Measurements from ENCODE around the gene DNM3.

DNM3 gene

GRCh38 chr1:171919891-171920887 lies 78.9 kb downstream of the DNM3 start:
- no peak for DNase-seq (ENCODE audit: low read depth in 2 of 2)

GRCh38 chr1:171922999-171923398 lies 81.7 kb downstream of the DNM3 start:
- no peak for DNase-seq (ENCODE audit: low read depth in 2 of 2)

GRCh38 chr1:171929121-171929520 lies 87.8 kb downstream of the DNM3 start:
- DNase-seq (ENCODE audit: low read depth in 2 of 2), result no peak

- DNase-seq (ENCODE audit: low read depth in 2 of 2), result no peak
These were observed 90.5 kb downstream of the DNM3 start for GRCh38 chr1:171931752-171932151.

- no peak for DNase-seq (ENCODE audit: low read depth in 2 of 2)
These were observed 93.4 kb downstream of the DNM3 start for GRCh38 chr1:171934664-171935063.

- no peak for DNase-seq (ENCODE audit: low read depth in 2 of 2)
These were observed 93.8 kb downstream of the DNM3 start for GRCh38 chr1:171935086-171935485.

- DNase-seq (ENCODE audit: low read depth in 2 of 2), result no peak
These were observed 94.4 kb downstream of the DNM3 start for GRCh38 chr1:171935664-171936063.

GRCh38 chr1:171937938-171938337 lies 96.6 kb downstream of the DNM3 start:
- DNase-seq (ENCODE audit: low read depth in 2 of 2), result no peak

GRCh38 chr1:171939740-171940139 lies 98.4 kb downstream of the DNM3 start:
- no peak for DNase-seq (ENCODE audit: low read depth in 2 of 2)

GRCh38 chr1:171940368-171940767 lies 99.1 kb downstream of the DNM3 start:
- no peak for DNase-seq (ENCODE audit: low read depth in 2 of 2)

- DNase-seq (ENCODE audit: low read depth in 2 of 2), result no peak
These were observed 100.6 kb downstream of the DNM3 start for GRCh38 chr1:171941920-171942319.

- DNase-seq (ENCODE audit: low read depth in 2 of 2), result no peak
These were observed 102.8 kb downstream of the DNM3 start for GRCh38 chr1:171943973-171944561.

GRCh38 chr1:171948511-171948910 lies 107.2 kb downstream of the DNM3 start:
- no peak for DNase-seq (ENCODE audit: low read depth in 2 of 2)

GRCh38 chr1:171949316-171949715 lies 108.0 kb downstream of the DNM3 start:
- no peak for DNase-seq (ENCODE audit: low read depth in 2 of 2)

- no peak for DNase-seq (ENCODE audit: low read depth in 2 of 2)
These were observed 112.5 kb downstream of the DNM3 start for GRCh38 chr1:171953835-171954234.

GRCh38 chr1:171954361-171954760 lies 113.1 kb downstream of the DNM3 start:
- DNase-seq (ENCODE audit: low read depth in 2 of 2), result no peak

GRCh38 chr1:171961861-171962260 lies 120.6 kb downstream of the DNM3 start:
- DNase-seq (ENCODE audit: low read depth in 2 of 2), result no peak

- DNase-seq (ENCODE audit: low read depth in 2 of 2), result no peak
These were observed 122.5 kb downstream of the DNM3 start for GRCh38 chr1:171963762-171964161.

GRCh38 chr1:171965777-171966176 lies 124.5 kb downstream of the DNM3 start:
- DNase-seq (ENCODE audit: low read depth in 2 of 2), result no peak

- DNase-seq (ENCODE audit: low read depth in 2 of 2), result no peak
These were observed 125.3 kb downstream of the DNM3 start for GRCh38 chr1:171966426-171967220.

GRCh38 chr1:171969226-171969625 lies 127.9 kb downstream of the DNM3 start:
- no peak for DNase-seq (ENCODE audit: low read depth in 2 of 2)

- DNase-seq (ENCODE audit: low read depth in 2 of 2), result no peak
These were observed 128.5 kb downstream of the DNM3 start for GRCh38 chr1:171969813-171970212.

Data from fibroblast of skin of left biceps (primary cell).